ENCODE data around the gene VWA5A.

DNA sequence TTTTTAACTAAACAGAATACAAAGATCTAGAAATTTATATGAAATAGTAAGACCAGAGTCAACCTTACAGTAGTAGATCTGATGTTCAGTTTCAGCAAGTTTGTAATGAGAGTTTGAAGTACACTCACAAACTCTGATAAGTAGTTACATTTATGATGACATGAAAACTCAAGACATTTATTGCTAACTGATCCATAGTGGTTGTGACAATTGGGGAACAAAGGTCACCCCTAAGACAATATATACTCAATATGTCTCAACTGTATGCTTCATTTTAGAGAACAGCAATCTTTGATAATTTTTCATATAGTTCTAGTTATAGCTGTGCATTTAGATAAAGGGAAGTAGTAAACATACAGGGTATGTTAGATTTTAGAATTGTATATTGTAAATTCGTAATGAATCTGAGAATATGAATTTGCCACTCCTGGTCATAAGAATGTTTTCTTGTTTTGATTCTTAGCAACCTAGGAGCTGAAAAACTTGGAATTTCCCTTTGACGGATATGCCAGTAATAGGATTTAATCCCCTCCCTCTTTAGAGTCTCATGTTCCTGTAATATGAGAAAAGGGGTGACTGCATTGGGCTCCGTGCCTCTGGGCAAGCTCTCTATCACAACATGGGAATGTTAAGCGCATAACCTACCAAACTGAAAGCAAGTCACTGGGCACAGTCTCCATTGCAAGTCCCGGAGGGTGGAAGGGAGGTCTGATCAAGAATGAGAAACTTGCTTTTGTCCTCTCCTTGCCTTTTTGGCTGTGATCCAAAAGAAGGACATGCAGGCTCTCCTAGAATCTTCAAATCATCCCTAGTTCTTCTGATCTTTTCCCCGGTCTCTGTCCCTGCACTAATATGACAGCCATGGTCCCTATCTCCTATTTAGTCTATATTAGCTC, 79.3 kb downstream of the VWA5A start:
- TF ChIP-seq, protein P1, sequence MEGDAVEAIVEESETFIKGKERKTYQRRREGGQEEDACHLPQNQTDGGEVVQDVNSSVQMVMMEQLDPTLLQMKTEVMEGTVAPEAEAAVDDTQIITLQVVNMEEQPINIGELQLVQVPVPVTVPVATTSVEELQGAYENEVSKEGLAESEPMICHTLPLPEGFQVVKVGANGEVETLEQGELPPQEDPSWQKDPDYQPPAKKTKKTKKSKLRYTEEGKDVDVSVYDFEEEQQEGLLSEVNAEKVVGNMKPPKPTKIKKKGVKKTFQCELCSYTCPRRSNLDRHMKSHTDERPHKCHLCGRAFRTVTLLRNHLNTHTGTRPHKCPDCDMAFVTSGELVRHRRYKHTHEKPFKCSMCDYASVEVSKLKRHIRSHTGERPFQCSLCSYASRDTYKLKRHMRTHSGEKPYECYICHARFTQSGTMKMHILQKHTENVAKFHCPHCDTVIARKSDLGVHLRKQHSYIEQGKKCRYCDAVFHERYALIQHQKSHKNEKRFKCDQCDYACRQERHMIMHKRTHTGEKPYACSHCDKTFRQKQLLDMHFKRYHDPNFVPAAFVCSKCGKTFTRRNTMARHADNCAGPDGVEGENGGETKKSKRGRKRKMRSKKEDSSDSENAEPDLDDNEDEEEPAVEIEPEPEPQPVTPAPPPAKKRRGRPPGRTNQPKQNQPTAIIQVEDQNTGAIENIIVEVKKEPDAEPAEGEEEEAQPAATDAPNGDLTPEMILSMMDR (conservative IDR thresholded peaks at IDR 0.05; ENCODE audit: low read length), result no peak
- TF ChIP-seq EZH2phosphoT487 (IDR thresholded peaks at IDR 0.05; ENCODE audit: borderline replicate concordance, low read depth, low read length), result no peak
